GM21717 (cell line): ENCODE results near the gene PRKAA1.

Source experiments
- ATAC-seq: cut with Tn5 transposase; IDR thresholded peaks from one replicate; pipeline ENCODE4 v1.9.1; 2021; ENCODE audit warnings: mild to moderate bottlenecking, moderate library complexity; ENCODE audit not compliant: unreplicated experiment

PRKAA1 gene

GRCh38 chr5:40798012-40798800 is at the start of gene PRKAA1:
Gene PRKAA1 (minus strand): TSS chr5:40798374. CDS start chr5:40798189, 185 bp downstream.
- ATAC-seq, result peak; percentile 95

GRCh38 chr5:40847525-40847924 is 49.4 kb upstream of the PRKAA1 start:
- ATAC-seq, result no peak

- no peak for ATAC-seq
Observed at GRCh38 chr5:40846371-40846770, 48.2 kb upstream of the PRKAA1 start.

- ATAC-seq, result no peak
Observed at GRCh38 chr5:40844565-40844964, 46.4 kb upstream of the PRKAA1 start.

- no peak for ATAC-seq
Observed at GRCh38 chr5:40842351-40842750, 44.2 kb upstream of the PRKAA1 start.

- no peak for ATAC-seq
Observed at GRCh38 chr5:40841068-40841805, 43.1 kb upstream of the PRKAA1 start, which contains the start of gene CARD6. Gene CARD6 (plus strand): TSS chr5:40841367. CDS start chr5:40841383, 16 bp downstream.

- ATAC-seq, result no peak
Observed at GRCh38 chr5:40838086-40838485, 39.9 kb upstream of the PRKAA1 start.

GRCh38 chr5:40834849-40835787 is 36.9 kb upstream of the PRKAA1 start, which contains the start of gene RPL37:
Gene RPL37 (minus strand): TSS chr5:40835222. CDS start chr5:40835185, 37 bp downstream.
- peak; percentile 95 for ATAC-seq

GRCh38 chr5:40834391-40834848 is 36.2 kb upstream of the PRKAA1 start:
- ATAC-seq, result no peak

GRCh38 chr5:40833712-40834229 is 35.6 kb upstream of the PRKAA1 start:
- no peak for ATAC-seq

- no peak for ATAC-seq
Observed at GRCh38 chr5:40832345-40832744, 34.2 kb upstream of the PRKAA1 start.

- peak; percentile 28 for ATAC-seq
Observed at GRCh38 chr5:40831346-40832210, 33.4 kb upstream of the PRKAA1 start.

GRCh38 chr5:40829748-40830533 is 31.8 kb upstream of the PRKAA1 start:
- no peak for ATAC-seq

- ATAC-seq, result no peak
Observed at GRCh38 chr5:40828690-40829661, 30.8 kb upstream of the PRKAA1 start.

GRCh38 chr5:40828021-40828631 is 30.0 kb upstream of the PRKAA1 start:
- ATAC-seq, result no peak

- ATAC-seq, result no peak
Observed at GRCh38 chr5:40827188-40827977, 29.2 kb upstream of the PRKAA1 start.
